GM19239 (cell line): ENCODE measurements around the gene DHX35.
A peak's percentile ranks its signal among the peaks of the same experiment; 100 is the strongest.

Experiments
- DNase-seq: peaks from one replicate; pipeline ENCODE4 v3.0.0; 2011; ENCODE audit warnings: low spot score; ENCODE audit not compliant: insufficient read length
- FAIRE-seq: peaks from 2 replicates; lab custom pipeline; 2011; peaks lifted over from hg19 to GRCh38; lab: Jason Lieb, UNC

The DHX35 gene

DNA sequence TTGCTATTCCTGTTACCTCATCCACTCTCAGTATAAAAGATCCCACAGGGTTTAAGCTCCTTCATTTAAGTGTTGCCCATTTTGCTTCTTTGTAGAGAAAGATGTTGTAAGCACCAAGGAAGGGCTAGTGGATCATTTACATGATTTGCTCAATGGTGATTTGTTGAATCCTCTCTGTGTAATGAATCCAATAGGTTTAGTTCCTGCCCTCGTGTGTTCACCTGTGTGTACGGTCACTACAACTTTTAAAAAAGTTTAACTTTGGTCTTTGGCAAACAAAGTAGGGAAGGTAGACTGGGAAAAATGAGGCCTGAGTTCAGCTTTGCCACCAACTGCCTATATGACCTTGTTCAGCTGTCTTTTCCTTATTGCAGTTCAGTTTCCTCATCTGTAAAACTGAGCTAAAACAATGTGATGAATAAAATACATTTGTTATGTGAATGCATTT, 51.5 kb downstream of the DHX35 start:
- FAIRE-seq (no peak), DNase-seq (no peak)

DNA sequence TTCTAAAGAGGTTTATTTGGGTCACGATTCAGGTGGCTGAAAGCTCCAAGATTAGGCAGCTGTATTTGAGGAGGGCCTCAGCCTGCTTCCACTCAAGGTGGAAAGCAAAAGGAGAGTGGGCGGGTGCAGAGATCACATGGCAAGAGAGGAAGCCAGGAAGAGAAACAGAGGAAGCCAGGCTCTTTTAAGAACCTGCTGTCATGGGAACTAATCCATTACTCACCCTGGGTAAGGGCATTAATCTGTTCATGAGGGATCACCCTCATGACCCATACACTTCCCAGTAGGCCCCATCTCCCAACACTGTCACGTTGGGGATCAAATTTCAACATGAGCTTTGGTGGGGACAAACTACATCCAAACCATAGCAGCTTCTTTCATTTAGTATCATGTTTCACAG, 53.9 kb downstream of the DHX35 start:
- FAIRE-seq, result peak; percentile 69
- no peak for DNase-seq

DNA sequence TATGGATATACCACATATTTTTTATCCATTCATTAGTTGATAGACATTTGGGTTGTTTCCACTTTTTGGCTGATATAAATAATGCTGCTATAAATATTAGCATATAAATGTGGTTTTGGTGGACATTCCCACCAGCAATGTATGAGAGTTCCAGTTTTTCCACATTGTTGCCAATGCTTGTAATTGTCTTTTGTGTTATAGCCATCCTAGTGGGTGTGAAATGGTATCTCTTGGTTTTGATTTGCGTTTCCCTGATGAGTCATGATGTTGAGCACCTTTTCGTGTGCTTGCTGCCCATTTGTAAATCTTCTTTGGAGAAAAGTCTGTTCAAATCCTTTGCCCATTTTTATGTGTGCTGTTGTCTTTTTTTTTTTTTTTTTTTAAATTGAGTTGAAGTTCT, 54.4 kb downstream of the DHX35 start:
- no peak for DNase-seq
- no peak for FAIRE-seq

DNA sequence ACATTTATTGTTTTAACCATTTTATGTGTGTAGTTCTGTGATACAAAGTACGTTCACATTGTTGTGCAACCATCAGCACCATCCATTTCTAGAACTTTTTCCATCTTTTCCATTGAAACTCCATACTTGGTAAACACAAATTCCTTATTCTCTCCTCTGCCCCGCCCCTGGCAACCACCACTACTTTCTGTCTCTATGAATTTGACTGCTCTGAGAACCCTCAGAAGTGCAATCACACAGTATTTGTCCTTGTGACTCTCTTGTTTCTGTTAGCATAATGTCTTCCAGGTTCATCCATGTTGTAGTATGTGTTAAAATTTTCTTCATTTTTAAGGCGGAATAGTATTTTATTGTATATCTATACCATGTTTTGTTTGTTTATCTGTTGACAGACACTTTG, 56.9 kb downstream of the DHX35 start:
- DNase-seq, result no peak
- FAIRE-seq, result no peak

DNA sequence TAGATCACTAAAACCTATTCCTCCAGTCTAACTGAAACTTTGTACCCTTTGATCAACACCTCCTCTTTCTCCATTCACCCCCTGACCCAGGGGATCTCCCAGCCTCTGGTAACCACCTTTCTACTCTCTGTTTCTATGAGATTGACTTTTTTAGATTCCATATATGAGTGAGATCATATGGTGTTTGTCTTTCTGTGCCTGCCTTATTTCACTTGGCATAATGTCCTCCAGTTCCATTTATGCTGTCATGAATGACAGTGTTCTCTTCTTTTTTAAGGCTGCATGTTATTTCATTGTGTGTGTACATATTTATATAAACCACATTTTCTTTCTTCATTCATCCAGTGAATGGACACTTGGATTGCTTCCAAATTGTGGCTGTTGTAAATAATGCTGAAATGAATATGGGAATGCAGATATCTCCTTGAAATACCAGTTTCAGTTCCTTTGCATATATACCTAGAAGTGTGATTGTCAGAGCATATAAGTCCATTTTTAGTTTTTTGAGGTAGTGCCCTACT, 57.7 kb downstream of the DHX35 start:
- DNase-seq (no peak), FAIRE-seq (peak; percentile 77)

DNA sequence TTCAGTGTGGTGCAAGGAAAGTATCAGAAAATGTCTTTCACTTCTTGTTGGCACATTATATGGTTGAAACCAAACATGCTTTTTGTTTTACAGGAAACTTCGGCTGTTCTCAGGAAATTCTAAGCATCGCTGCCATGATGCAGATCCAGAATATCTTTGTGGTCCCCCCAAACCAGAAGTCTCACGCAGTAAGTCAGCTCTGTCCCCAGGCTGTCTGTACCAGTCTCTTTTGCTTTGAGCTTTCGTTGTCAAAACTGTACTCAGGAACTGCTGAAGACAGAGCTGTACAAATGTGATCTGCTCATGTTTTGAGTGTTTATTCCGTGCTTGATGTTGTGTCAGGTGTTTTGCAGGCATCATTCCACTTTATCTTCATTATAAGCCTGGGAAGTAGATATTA, 59.6 kb downstream of the DHX35 start:
- peak; percentile 83 for FAIRE-seq
- no peak for DNase-seq

DNA sequence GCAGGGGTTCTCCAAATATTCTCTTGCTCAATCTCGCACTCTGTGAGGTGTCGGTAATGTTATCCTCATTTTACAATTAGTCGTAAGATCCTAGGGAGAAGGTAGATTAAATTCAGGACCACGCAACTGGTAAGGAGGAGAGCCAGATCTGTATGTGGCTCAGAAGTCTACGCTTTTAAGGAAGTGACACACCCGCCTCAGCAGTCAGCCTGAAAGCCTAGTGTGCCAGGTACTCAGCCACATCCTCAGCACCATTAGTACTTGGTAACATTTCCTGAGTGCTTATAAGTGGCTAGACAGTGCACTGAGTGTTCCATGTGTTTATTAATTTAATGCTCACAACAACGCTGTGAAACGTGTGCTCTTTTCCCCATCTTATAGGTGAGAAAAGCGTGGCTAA, 63.7 kb downstream of the DHX35 start:
- no peak for DNase-seq
- FAIRE-seq, result no peak

DNA sequence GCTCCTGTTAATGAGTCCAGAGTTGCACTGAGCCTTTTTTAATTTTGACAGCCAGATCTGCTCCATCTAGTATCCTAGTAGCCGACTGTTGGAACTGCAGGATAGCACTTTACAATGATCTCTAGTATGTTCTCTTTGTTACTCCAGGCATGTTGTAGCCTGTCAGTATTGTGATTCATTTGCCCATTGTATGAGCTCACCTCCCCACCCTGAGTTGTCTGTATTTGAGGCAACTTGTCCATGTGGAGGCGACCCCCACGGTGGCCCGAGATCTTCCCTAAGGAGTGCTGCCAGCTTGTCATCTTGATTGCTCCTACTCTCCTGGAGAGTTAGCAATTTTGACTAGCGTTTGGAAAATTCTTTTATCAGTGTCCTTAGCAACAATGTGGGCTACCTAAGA, 67.2 kb downstream of the DHX35 start:
- FAIRE-seq, result no peak
- no peak for DNase-seq

DNA sequence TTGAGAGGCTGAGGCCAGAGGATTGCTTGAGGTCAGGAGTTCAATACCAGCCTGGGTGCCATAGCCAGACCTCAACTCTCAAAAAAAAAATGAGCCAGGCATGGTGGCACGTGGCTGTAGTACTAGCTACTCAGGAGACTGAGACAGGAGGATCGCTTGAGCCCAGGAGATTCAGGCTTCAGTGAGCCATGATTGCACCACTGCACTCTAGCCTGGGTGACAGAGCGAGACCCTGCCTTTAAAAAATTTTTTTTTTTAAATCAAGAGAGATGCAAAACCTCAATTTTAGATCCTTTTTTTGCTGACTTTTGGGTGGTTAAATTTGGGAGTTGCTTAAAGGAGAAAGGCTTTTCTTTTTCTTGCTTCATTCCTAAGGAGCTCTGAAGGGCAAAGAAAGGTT, 70.9 kb downstream of the DHX35 start:
- DNase-seq, result no peak
- no peak for FAIRE-seq

DNA sequence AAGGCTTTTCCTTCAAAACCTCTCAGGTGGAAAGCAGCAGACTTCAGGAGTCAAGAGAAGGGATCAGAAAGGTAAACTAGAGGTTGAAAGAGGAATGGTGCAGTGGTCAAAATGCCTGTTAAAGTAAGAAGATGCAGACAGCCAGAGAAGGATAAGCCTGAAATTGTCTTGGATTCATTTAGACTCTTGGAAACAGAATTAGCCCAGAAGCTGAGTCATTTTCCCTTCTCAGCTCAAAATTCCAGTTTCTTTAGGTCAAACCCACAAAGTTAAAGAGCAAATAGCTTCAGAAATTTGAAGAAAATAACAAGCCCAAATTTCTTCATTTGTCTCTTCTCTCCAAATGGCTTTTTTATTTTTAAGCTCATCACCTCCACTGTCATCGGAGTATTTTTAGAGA, 73.9 kb downstream of the DHX35 start:
- FAIRE-seq, result no peak
- no peak for DNase-seq

DNA sequence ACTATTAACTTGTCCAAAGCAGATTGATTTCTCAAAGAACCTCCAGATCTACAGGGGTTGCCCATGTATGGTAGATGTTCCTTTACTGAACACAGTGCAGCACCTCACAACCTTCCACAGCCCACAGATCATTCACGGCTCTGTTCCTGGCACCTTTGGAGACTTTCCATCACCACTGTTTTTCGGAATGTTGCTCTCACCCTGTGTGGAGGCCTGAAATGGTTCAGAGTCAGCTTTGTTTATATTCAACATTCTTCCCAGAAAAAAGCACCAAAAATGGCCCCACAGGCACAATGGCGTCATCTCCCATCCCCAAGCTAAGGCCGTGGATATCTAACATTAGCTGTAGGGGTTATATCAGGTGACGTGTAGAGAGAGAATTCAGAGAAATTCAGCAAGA, 74.7 kb downstream of the DHX35 start:
- DNase-seq, result no peak
- FAIRE-seq, result no peak

DNA sequence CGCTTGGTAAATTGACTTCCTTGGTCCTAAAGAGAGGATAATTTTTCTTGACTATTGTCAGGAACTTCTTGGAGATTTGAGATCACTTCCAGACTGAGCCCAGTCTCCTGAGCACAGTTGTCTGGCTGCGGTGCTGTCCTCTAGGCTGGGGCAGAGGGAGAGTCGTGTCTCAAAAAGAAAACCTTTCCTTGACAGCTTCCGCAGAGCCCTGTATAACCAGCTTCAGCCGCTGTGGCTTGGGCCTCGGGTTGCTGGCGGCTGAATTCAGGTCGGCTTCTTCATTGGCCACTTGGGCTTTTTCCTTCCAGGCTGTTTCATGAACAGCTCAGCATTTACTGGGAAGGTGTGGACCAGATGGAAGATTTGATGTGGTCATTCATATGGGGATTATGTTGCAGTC, 75.9 kb downstream of the DHX35 start:
- FAIRE-seq (no peak), DNase-seq (no peak)

DNA sequence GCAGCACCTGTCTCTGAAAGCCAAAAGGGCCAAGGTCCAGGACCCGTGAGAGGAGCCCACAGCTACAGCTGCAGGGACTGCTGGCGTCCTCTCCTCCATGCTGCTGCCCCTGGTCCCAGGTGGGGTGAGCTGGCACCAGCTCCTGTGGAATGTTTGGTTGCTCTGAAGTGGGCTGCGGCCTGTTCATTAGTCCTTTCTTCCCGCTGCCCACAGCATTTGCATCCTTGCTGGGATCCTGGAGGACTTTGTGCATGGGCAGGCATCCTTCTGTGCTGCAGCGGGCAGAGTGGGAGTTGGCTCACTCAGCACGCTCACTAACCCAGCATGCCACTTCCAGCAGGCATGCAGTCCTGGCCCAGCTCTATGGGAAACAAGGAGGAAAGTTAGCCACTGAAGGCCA, 76.4 kb downstream of the DHX35 start:
- FAIRE-seq, result no peak
- DNase-seq, result no peak

DNA sequence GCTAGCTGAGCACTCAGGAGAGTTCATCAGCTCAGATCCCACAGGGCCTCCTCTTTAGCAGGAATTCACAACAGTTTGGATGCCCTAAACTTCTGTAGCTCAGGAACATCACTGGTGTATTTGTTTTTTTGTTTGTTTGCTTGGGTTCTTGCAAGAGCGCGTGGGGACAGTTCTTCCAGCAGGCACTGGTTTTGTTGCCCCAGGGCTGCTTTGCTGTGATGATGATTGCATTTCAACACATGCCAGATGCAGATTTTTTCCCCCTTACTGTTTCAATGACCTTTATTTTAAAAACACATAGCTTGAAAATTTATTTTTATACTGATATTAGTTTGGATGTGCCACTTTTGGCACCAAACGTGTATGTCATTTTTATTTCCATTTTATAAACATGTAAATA, 77.1 kb downstream of the DHX35 start:
- no peak for DNase-seq

DNA sequence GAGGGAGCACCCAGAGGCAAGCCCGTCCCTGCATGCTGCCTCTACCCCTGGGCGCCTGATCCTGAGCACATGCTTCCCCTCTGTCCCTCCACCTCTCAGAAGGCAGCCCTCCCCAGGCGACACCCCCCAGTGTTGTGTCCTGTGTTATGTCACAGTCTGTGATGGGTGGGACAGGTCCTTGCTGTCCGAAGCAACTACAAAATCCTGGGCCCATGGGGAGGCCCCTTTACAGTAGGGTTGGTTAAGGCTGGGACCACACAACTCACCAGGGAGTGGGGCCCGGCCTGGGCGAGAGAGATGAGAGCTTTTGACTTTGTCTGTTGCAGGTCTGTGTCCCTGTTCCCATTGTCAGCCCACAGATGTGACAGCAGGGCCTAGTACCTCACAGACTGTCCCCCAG, 78.0 kb downstream of the DHX35 start:
- FAIRE-seq (no peak), DNase-seq (no peak)

More for the DNA sequence above, 77.1 kb downstream of the DHX35 start:
- no peak for FAIRE-seq

DNA sequence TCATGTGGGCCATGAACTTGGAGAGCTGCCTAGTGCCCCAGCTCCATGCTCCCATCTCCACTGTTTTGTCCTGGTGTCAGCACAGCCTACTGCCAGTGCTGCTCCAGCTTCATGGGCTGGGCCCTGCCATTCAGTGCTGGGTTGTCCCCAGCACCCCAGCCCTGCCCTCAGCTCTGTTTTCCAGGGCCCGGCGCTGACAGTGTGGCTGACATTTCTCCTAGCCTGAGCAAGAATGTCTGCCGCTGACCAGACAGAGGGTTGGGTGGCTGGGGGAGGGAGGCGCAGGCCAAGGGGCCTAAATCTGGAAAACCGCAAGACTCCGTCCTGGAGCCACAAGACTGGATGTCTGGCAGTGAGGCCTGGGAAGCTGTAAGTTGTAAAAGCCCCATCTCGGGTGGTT, 78.9 kb downstream of the DHX35 start:
- DNase-seq (no peak), FAIRE-seq (no peak)

DNA sequence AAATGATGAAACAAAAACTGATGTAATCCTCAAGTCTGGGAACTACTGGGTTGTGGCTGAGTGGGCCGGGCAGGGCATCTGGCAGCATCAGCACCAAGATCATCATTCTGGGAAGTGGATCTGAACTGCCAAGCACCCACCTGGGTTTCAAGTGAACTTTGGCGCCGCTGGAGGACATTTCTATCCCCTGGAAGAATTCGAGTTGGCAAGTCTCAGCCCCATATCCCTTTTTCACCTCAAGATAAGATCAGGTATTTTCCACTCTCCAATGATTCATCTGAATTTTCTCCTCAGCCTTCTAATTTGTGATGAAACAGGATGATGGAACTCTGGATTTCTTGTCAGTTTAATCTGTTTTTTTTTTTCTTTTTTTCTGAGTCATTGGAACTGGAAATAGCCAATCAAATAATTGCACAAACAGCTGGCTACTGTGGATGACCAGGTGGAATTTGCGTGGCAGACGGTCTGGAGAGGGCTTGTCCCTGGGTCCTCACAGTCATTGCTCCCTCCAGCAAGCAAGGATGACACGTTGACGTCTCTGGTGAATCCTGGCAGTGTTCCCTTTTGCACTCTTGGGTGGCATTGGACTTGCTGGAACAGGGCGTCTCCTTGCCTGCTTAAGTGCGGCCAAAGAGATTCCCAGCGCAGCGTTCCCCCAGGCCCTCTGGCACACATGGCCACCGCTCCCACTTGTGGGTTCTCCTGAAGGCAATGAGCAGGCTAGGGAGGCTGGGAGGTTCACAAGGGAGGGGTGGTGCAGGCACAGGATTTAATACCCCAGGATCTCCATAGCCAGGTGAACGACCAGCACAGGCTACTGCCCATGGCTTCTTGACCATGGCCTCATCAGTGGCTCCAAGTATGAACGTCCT, 80.4 kb downstream of the DHX35 start:
- DNase-seq (no peak), FAIRE-seq (no peak)

DNA sequence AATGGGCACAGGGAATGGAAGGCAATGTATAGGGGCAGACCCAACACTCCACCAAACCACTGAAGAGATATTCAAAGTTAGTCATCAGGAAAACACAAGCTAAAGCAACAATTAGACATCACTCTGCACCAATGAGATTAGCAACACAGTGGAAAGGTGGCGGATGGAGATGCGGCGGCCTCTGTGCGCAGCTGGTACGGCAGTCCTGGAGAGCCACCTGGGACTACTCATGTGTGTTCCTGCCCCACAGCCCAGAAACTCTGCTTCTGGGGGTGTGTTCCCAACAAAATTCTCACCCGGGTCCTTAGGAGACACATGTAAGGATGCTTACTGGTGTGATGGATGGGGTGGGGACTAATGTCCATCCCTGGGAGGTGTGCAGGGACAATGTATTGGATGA, 82.4 kb downstream of the DHX35 start:
- no peak for DNase-seq
- no peak for FAIRE-seq

DNA sequence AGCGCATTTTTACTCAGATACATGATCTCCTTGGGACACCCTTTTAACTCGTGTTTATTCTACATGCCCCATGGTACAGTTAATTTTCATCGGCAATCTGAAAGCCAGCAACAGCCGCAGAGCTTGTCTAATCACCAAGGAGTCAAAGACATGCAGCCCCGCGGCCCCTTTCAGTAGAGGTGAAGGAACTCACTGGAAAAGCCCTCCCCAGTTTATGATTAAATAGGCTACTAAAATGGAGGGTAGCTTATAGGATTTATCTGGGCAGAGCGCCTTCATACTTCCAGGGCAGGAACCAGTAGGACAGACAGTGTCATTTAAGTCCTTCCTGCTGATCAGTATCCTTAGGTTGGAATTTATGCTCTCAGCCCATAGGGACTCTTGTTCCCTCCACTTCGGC, 83.5 kb downstream of the DHX35 start:
- FAIRE-seq, result no peak
- DNase-seq, result no peak

DNA sequence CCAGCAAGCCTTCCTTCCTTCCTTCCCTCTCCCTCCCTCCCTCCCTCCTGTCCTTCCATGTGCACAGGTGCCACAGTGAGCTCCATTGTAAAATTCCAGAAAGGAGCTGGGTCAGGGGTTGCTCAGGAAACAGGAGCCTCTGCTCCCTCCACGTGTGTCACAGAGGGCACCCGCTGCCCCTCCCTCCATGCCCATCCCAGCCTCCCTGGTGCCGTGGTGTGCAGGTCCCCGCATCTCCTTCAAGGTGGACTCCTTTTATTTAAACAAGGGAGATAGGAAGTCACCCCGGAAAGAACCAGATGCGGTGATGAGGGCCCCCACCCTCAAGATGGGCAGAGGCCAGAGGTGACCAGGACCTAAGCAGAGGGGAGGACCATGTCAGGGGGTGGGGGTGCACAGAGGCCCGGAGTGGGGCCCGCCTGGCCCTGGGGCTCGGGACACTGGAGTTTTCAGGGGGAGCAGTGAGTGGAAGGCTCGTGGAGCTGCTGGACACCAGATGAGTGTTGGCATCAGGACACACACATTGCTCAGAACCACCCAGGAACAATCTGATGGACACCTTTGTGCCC, 85.4 kb downstream of the DHX35 start:
- FAIRE-seq (no peak), DNase-seq (no peak)

DNA sequence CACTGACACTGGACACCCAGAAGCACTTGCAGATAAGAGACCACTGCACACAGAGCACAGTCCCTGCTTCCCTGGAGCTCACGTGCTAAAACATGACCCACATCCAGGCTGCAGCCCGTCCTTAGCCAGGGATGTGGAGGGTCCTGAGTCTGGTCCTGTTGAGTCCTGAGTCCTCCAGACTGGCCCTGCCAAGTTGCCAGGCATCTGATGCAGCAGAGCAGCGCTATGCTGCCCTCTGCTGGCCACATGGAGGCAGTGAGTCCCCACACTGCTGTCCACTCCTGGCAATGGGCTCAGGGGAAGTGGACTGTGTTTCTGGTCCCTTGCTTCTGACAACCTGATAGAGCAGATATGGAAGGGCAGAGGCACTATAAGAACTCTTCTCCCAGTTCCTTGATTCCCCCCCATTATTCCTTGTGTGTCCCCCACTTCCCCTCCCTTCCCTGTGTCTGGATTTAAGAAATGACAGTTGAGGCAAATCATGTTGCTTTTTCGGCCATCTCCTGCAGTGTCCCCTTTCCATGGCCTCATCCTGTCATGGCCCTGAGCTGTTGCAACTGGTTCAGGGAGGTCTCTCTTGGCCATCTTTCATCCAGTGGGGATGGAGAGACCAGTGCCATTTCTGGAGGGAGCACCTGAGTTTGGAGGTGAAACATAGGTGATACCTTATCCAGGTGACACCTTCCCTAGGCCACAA, 86.0 kb downstream of the DHX35 start:
- peak; percentile 93 for FAIRE-seq
- DNase-seq, result peak; percentile 76
